GM19395 (cell line): ENCODE data around the gene NUCKS1.
A peak's percentile ranks its signal among the peaks of the same experiment; 100 is the strongest.

Source experiments
- ATAC-seq: cut with Tn5 transposase; IDR thresholded peaks from one replicate; pipeline ENCODE4 v1.9.1; 2021; ENCODE audit warnings: mild to moderate bottlenecking, moderate library complexity; ENCODE audit not compliant: unreplicated experiment

The NUCKS1 gene, protein sequence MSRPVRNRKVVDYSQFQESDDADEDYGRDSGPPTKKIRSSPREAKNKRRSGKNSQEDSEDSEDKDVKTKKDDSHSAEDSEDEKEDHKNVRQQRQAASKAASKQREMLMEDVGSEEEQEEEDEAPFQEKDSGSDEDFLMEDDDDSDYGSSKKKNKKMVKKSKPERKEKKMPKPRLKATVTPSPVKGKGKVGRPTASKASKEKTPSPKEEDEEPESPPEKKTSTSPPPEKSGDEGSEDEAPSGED

DNA sequence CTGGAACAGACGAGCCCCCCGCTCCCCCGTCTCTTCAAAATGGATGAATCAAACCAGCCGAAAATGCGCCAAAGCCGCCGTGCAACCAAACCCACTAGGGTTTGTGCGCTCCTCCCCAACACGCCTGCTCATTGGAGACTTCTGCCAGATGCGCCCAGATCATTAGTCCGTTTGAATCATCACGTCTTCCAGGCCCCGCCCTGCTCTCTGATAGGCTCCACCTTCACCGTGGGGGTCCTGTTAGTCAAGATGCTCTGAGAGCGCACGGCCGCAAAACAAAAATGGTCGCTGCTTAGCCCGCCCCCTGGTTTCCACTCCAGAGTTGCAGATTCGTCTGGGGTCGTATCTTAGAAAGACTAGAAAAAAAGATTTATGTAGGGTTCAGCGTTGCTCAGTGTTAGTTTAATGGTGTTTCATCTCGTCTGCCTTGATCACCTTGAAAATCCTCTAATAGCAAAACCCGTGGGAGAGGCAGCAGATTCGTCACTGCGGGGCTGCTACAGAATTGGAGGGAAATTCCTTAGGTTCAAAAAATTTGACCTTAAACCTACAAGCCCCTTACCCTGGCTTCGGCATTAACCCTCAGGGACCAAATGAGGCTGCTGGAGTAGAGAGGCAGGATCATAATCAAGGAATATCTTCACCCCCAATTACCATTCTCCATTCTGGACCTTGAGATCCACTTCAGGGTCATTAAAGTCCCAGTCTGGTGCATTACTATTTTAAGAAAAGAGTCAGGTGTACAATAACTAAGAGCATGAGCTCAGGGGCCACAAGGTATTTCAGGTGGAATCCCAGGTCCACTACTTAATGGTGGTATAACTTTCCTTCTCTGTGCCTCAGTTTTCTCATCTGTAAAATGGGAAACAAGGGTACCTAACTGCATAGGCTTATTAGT is at the start of gene NUCKS1:
NUCKS1 (minus strand) TSS at position 45 of the 898 bp plus-strand sequence. CDS start 209 bp downstream, outside the sequence.
- ATAC-seq, result peak; percentile 81

DNA sequence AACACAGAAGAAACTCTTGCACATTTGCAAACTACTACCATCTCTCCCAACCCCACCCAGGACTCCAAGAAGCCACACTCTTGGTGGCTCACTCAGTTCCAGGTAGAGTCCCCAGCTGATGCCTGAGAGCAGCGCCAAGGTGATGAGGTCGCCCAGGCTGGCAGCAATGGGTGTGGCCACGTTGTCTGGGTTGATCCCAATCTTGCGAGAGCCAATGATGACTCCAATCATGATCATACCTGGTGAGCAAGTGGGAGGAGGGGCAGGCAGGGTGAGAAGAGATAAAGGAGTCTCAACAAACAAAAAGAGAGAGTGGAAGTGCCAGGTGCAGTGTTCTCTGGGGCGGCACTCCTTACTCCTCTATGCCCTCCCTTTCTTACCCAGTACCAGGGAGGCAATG is 48.6 kb upstream of the NUCKS1 start:
- no peak for ATAC-seq

DNA sequence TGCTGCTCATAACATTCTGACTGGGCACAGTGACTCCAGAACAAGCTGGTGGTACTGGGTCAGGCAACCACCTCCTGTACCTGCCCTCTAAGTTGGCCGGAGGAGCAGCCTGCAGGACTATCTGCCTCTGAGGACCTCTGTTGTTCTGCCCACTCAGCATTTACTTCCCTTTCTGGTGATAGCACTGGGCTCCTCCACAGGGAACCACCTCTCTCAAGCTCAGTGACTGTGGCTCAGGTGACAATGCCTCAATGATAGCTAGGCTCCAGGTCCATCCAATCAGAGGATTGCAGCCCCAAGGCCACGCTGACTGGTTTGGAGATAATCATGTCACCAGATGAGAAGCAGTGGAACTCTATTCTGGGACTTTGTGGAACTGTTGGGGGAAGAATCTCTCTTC is 47.2 kb upstream of the NUCKS1 start:
- ATAC-seq, result no peak

DNA sequence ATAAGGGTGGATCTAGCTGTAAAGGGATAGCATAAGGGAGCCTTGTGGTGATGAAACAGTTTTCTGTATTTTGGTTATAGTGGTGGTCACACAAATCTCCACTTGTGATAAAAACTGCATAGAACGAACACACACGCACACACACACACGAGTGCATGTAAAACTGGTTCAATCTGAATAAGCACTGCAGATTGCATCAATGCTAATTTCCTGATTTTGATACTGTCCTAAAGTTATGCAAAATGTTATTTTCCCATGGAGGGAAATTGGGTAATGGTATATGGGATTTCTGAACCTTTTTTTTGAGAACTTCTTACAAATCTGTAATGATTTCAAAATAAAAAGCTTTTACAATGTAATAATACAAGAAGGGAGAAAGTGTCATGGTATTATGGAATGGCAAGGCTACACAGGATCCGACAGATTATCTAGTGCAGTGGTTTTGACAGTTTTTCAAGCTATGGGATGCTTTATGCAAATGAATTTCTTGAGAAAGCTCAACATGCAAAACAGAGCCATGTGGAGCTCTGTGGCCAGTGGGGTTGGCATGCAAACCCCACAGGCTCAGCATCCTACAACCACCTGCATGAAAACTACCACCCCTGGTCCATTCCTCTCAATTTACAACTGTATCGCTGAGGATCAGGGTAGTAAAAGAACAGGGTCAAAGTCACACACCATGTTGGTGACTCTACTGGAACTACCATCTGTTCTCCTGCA is 44.2 kb upstream of the NUCKS1 start:
- no peak for ATAC-seq

DNA sequence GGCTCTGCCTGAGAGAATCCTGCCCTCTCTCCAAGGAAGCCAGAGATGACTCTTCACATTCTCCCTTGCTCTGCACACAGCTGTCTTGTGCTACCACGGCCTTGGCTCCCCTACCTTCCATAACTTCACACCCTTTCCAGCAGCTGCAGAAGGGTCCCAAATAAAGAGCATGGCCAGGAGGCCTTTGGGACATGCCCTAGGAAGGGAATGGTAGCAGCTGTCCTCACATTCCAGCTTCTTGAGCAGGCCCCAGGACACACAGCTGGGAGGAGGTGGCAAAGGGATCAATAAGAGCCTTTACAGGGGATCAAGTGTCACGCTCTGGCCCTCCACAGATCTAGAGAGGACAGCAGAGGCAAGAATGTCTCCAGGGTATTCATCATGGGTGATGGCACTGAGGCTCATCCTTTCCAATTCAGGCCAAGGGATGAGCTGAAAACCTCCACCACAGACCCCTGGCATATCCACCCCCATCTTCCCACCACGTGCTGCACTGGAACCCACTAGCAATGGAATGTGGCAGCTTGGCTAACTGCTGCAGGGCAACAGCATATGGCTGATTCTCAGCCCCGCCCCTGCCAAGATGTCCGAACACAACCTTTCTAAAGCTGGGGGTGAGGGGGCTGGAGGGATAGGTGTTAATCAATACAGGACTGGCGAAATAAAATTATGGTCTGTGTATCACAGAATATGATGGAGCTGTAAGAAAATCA is 43.1 kb upstream of the NUCKS1 start:
- ATAC-seq, result no peak

DNA sequence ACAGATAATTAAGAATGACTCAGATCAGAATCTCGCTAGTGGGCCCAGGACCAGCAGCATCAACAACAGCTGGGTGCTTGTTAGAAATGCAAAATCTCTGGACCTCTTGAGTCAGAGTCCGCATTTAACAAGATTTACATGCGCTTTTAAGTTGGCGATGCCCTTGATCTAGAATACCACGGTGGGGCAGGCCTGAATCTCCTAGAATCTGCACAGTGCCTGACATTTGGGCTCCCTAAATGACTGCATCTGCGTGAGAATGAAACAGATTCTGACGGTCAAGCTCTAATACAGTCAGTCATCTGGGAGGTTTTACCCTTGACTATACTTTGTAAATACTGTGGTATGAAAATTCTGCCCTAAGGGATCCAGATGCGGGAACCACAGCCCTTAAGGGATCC is 42.5 kb upstream of the NUCKS1 start:
- ATAC-seq, result no peak

DNA sequence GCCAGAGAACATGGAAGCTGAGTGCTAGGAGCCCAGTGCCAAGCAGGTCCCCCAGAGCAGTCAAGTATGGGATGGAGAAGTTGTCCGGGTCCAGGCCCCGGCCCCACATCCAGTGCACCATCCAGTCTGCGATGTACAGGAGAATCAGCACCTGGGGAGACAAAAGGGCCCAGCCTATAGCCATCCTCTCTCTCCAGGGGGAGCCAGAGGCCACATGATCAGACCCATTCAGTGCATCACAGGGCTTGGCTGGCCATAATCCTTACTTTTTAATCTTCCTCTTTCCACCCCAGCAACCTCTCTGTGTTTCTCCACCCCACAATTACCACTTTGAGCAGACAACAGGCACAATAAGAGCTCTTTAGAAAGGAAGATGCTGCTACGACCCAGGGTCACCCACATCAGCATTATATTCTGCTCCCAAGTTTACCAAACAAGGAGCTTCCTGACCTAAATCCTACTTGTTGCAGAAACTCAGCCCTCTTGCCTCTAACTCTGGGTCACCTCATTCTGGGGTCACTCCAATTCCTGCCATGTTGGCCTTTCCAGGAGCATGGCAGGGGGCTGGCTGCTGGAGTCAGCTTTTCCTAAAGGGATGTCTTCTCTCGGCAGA is 41.7 kb upstream of the NUCKS1 start:
- ATAC-seq, result peak; percentile 64

DNA sequence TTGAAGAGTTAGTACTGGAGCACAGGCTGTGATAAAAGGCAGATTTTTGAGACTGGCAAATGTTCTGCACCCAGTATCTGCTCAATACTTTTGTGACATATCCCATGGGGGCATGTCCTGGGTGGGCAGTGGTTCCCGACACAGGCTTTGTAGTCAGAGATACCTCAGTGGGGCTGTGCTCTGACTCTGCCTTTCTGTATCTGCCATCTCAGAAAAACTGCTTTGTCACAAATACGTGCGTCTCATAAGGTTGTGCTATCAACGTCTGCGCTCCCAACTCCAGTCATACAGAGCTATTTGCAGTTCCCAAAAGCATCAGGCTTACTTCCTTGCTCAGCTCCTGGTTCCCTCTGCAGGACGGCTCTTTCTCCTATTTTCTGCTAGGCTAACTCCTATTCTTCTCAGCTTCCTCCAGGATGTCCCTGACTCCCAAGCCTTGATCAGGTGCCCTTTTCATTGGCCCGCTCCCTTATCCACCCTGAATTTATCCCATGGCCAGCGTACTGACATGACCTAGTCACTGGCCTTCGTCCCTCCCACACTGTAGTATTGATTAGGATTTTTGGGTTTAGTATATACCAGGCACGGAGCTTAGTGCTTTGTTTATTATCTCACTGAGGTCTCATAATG is 37.4 kb upstream of the NUCKS1 start:
- no peak for ATAC-seq

DNA sequence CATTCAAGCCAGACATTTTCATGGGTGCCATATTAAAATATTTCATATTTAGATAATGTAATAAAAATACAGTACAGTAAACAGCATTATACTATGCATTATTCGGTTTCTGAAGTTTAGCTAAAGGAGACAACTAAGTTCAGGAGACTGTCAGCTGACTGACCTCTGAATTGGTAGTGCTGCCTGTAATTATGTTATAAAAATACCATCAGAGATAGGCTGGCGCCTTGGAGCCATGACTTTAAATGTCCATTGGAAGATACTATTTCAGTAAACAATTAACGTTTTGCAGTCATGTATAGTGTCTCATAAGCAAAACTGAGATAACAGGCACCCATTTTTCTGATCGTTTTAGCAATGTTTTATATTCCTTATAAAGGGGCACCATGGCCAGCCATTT is 36.6 kb upstream of the NUCKS1 start:
- ATAC-seq, result no peak

DNA sequence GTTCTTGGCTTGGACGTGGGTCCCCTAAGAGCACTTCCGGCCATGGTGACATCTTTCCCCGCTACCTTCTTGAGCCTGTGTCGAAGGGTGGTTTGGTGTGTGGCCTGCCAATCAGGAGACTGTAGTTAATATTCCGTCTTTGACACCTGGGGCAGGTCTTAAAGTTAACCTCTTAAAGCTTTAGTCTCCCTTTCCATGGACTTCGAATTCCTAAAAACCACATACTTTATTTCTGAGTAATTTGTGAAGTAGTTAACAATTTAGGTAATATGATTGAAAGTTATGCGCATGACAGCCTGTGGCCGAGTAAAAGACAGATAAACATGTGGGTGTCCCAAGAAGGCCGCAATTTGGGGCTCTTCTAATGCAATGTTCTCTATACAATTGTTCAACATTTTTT is 35.5 kb upstream of the NUCKS1 start:
- no peak for ATAC-seq

DNA sequence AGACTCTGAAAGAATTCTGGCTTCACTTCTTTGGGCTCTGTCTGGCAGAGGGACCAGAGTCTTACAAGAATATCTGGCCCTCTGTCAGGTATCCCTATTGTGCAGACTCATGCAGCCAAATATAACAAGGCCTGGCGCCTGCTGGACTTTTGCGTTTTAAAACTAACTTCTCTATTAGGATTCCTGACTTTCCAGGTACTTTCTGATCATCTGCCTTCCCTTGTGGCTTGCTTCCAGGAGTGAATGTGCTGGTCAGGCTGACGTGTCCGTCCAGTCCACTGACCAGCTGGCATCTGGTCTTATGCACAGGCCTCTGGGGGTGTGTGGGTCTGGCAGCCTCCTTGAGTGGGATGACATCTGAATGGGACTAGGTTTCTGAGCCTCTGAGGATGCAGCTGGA is 33.9 kb upstream of the NUCKS1 start:
- ATAC-seq, result no peak

DNA sequence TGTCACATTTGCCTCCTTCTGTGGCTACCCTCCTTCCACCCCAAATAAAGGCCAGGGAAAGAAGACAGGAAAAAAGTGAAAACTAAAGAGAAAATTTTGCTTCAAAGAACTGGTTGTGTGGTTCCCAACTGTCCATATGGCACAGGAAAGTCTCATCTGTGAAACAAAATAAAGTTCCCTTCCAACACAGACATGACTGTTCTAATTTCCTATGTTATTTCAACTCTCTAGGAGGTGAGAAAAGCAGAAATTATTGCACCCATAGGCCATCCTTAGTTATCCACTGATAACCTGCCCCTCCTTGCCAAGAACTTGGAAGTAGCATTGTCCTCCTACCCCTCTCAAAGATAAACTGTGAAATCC is 33.4 kb upstream of the NUCKS1 start:
- ATAC-seq, result no peak

DNA sequence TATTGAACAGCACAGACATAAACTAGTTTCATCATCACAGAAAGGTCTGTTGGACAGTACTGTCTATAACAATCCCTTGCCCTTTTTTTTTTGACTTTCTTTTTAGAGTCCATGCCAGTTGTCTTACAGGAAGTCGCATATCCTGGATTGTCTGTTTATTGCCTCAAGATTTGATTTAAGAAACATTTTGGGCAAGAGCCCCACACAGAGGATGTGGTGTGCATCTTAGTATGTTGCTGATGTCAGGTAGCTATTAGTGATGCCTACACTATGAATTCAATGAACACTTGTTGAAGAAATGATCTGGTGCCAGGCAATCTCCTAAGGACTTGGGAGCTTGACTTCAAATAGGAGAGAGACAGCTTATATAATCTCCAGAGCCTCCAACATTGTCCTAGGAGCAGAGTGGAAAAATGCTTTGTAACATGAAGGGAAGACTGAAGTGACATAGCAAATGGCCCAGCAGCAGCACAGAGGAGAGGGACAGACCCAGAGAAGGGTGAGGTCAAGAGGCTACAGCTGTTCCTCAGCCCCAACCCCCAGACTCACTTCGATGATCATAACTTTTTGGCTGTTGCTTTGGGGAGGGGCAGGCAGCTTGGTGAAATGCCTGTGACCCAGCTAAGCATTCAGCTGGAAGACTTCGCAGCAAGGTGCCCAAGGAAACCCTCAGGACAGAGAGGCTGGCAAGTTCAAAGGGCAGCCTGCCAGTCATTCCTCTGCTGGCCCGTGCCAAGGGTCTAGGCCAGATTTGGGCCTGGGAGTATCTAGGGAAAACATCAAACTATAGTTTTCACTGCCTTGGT is 32.8 kb upstream of the NUCKS1 start:
- no peak for ATAC-seq

DNA sequence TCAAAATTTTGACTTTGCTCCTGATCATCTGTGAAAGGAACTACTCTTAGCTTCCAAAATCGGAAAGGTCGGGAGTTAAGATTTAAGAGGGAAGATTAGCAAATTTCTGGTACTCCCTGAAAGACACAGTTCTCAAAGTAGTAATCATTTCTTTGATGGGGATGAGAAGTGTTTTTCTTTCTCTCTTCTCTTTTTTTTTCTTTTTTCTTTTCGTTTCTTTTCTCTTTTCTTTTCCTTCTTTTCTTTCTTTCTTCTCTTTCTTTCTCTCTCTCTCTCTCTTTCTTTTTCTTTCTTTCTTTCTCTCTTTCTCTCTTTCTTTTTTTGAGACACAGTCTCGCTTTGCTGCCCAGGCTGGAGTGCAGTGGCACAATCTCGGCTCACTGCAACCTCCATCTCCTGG is 30.4 kb upstream of the NUCKS1 start:
- no peak for ATAC-seq

DNA sequence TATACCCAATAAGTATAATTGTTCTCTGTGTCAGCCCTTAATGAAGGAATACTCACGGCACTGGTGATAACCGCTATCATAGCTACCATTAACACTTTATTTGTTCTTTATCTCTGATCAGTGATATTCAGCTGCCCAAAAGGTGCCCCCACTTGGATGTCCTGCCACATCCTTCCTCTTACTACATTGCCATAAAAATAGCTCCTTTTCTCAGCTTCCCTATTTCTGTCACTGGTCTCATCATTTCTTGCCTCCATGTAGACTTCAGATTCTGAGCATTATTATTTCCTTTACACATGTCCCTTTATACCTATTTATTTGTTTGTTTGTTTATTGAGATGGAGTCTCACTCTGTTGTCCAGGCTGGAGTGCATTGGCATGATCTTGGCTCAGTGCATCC is 28.0 kb upstream of the NUCKS1 start:
- no peak for ATAC-seq

DNA sequence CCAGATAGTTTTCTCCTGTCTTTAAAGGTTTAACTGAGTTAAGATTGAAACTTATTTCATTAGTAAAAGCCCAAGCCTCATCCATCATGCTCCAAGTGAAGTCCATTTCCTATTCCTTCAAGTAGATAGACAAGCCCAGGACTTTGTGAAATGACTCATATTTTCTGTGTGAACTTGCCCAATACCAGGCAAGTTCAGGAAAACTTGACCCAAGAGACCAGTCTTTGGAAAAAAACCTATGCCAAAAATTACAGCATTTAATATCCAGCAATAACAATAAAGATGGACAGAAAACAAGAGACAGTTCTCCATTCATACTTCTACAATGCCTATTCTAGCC is 25.7 kb upstream of the NUCKS1 start:
- ATAC-seq, result no peak

DNA sequence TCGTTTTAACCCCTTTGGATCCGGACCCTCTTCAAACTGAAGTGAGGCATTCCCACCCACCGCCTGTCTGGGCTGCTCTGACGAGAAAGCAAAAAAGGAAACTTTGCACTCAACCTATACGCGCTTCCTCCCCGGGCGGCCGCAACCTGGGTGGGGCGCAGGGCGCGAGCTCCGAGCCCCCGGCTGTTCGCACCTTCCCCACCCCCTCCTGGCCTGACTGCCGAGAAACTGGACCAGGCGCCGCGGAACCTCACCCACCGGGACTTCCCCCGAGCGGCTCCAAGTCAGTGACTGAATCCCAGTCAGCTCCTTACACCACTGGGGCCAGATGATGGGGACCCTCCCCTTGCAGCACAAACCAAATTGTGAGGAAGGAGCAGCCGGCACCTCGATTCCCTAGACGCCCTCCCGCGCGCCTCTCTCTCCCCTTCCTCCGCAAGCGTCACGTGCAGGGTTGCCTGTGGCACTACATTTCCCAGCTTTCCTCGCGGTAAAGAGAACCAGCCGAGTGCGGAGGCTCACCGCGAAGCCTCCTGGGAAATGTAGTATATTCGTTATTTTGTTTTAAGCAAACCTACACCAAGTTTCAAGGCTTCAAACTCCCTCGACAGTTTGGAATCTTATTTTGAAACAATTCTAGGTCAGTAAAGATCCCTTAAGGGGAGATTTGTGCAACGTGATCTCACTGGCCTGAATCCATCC is 25.2 kb upstream of the NUCKS1 start, which contains the start of gene RAB29:
RAB29 (minus strand) TSS at position 468 of the 702 bp plus-strand sequence. CDS start 526 bp downstream, outside the sequence.
- peak; percentile 80 for ATAC-seq

DNA sequence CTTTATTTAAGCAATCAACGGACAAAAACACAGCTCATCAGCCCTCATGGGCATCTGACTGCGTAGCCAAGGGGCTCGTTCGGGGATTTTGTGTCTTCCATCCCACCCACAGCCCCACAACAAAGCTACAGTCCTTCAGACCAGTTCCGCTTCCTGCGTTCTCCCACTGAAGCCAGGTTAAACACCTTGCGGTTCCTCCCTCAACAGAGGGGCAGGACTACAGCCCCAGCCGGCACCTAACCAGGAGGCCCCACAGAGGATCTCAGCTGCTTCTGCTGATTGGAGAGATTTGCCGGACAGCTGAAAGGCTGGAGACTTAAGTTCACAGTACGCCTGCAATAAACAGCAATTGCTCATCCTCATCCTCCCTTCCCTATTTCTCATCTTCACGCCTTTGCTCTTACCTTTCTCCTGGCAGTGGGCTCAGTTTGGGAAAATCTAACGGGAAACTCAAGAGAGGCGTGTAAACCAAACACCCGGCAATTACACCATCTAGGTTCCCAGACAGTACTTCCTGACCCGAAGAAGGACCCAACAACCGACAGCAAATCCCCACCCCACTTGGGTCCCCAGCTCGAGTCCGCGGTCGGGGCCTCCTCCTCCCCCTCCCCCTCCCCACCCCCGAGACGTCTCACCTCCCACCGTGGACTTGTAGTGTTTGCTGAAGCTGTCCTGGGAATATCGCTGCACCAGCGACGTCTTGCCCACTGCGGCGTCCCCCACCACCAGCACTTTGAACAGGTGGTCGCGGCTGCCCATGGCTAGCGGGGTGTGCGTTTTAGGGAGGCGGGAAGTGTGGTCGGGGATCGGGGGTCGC is 24.4 kb upstream of the NUCKS1 start:
- peak; percentile 43 for ATAC-seq
